OCI-LY3 (cell line): ENCODE results near the gene SP100.

Experiments used
- EZH2phosphoT487 ChIP-seq: fragments of 200-600 bp; shearing (Covaris generic); IDR thresholded peaks from 2 replicates; pipeline ENCODE4 v1.6.1; 2018; ENCODE audit warnings: antibody characterized with exemption, mixed run types, low read depth
- TF ChIP-seq, protein P1 (sequence below): fragments of 200-600, 300-600 bp; sonication (generic); IDR thresholded peaks from 2 replicates; pipeline ENCODE4 v1.5.1; 2014; ENCODE audit warnings: antibody characterized with exemption, low read length, low read depth

DNA sequence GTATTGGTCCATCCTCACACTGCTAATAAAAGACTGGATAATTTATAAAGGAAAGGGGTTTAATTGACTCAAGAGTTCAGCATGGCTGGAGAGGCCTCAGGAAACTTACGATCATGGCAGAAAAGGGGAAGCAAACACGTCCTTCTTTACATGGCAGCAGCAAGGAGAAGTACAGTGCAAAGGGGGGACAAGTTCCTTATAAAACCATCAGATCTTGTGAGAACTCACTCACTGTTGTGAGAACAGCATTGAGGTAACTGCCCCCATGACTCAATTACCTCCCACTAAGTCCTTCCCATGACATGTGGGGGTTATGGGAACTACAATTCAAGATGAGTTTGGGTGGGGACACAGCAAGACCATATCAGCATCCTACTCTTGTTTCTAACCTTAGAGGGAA, 37.0 kb downstream of the SP100 start:
- TF ChIP-seq, protein P1, sequence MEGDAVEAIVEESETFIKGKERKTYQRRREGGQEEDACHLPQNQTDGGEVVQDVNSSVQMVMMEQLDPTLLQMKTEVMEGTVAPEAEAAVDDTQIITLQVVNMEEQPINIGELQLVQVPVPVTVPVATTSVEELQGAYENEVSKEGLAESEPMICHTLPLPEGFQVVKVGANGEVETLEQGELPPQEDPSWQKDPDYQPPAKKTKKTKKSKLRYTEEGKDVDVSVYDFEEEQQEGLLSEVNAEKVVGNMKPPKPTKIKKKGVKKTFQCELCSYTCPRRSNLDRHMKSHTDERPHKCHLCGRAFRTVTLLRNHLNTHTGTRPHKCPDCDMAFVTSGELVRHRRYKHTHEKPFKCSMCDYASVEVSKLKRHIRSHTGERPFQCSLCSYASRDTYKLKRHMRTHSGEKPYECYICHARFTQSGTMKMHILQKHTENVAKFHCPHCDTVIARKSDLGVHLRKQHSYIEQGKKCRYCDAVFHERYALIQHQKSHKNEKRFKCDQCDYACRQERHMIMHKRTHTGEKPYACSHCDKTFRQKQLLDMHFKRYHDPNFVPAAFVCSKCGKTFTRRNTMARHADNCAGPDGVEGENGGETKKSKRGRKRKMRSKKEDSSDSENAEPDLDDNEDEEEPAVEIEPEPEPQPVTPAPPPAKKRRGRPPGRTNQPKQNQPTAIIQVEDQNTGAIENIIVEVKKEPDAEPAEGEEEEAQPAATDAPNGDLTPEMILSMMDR, result no peak
- no peak for TF ChIP-seq EZH2phosphoT487
